T-helper 17 cell (primary cell): ENCODE results near the gene JAG1. TPM values are rescaled to one million over a fixed set of nuclear protein-coding genes. Genes with fewer than 3 reads are reported as not detected.

Source experiments
- ATAC-seq: fragments of 150-1000 bp; cut with Tn5 transposase; 2 replicates; pipeline ENCODE4 v1.10.0; 2021; ENCODE audit warnings: mild to moderate bottlenecking, moderate library complexity
- DNase-seq, 3 donors: peaks; one replicate each; pipeline versions ENCODE4 v3.0.0 to v3.0.0-alpha.2; 2020 to 2021
- H3K9me3 ChIP-seq: one replicate; pipeline ENCODE4 v1.7.0; 2013; ENCODE audit warnings: low read length, mild to moderate bottlenecking; ENCODE audit not compliant: control insufficient read depth, poor library complexity, severe bottlenecking
- H3K27ac Mint-ChIP-seq: one replicate; pipeline ENCODE4 v1.8.0; 2022; ENCODE audit warnings: mild to moderate bottlenecking, moderate library complexity, mixed read lengths
- H3K27me3 Mint-ChIP-seq: one replicate; pipeline ENCODE4 v1.8.0; 2022; ENCODE audit warnings: mixed read lengths
- H3K36me3 Mint-ChIP-seq: one replicate; pipeline ENCODE4 v1.8.0; 2022; ENCODE audit warnings: low read depth, mixed read lengths
- H3K4me1 Mint-ChIP-seq: one replicate; pipeline ENCODE4 v1.8.0; 2022; ENCODE audit warnings: mild to moderate bottlenecking, mixed read lengths
- H3K4me3 Mint-ChIP-seq: one replicate; pipeline ENCODE4 v1.8.0; 2022; ENCODE audit warnings: mild to moderate bottlenecking, moderate library complexity, mixed read lengths
- total RNA-seq, 4 donors: library from RNA in 2 of 4; stranded (reverse) in 2 of 4; gene quantifications; one replicate each; pipeline ENCODE4 v1.2.3 and lab custom pipeline; 2022 to 2026

JAG1 gene
- total RNA-seq, 2 donors from 2014 or later: 4.3 to 4.6 TPM

GRCh38 chr20:10641467-10641866, 32.3 kb downstream of the JAG1 start:
- Mint-ChIP-seq H3K27me3 (peaks cover 6% of the 10 kb centered on the region), H3K27ac (no peak overlapping the region)

GRCh38 chr20:10640897-10641296, 32.9 kb downstream of the JAG1 start:
- H3K4me3 Mint-ChIP-seq: no peak overlapping the region
- H3K27me3 Mint-ChIP-seq: peaks cover 6% of the 10 kb centered on the region
- ATAC-seq: no peak
- no peaks in the 10 kb centered on the region for H3K36me3 Mint-ChIP-seq
- H3K9me3 ChIP-seq: no peaks in the 10 kb centered on the region
- no peak overlapping the region for H3K27ac Mint-ChIP-seq
- no peak for DNase-seq
- no peaks in the 10 kb centered on the region for H3K4me1 Mint-ChIP-seq

More at GRCh38 chr20:10641467-10641866, 32.3 kb downstream of the JAG1 start:
- ATAC-seq (no peak), DNase-seq (no peak)
- H3K36me3 Mint-ChIP-seq: no peaks in the 10 kb centered on the region
- no peaks in the 10 kb centered on the region for H3K9me3 ChIP-seq
- no peaks in the 10 kb centered on the region for H3K4me1 Mint-ChIP-seq
- no peak overlapping the region for H3K4me3 Mint-ChIP-seq

GRCh38 chr20:10639737-10640556, 33.9 kb downstream of the JAG1 start:
- DNase-seq (no peak), ATAC-seq (no peak)
- no peak overlapping the region for H3K27ac Mint-ChIP-seq
- no peaks in the 10 kb centered on the region for H3K4me1 Mint-ChIP-seq
- no peak overlapping the region for H3K4me3 Mint-ChIP-seq
- H3K9me3 ChIP-seq: no peaks in the 10 kb centered on the region
- peaks cover 6% of the 10 kb centered on the region for H3K27me3 Mint-ChIP-seq
- no peaks in the 10 kb centered on the region for H3K36me3 Mint-ChIP-seq

- H3K4me3 Mint-ChIP-seq: no peak overlapping the region
- H3K4me1 Mint-ChIP-seq: no peaks in the 10 kb centered on the region
- no peaks in the 10 kb centered on the region for H3K36me3 Mint-ChIP-seq
- H3K9me3 ChIP-seq: no peaks in the 10 kb centered on the region
- peaks cover 6% of the 10 kb centered on the region for H3K27me3 Mint-ChIP-seq
- DNase-seq: no peak
- H3K27ac Mint-ChIP-seq: no peak overlapping the region
- ATAC-seq: no peak
Measured at GRCh38 chr20:10639077-10639736, 34.6 kb downstream of the JAG1 start.

GRCh38 chr20:10637563-10637962, 36.2 kb downstream of the JAG1 start:
- no peak for ATAC-seq

GRCh38 chr20:10637031-10637559, 36.7 kb downstream of the JAG1 start:
- H3K4me3 Mint-ChIP-seq: no peak overlapping the region
- no peaks in the 10 kb centered on the region for H3K9me3 ChIP-seq
- peaks cover 10% of the 10 kb centered on the region for H3K4me1 Mint-ChIP-seq
- H3K27me3 Mint-ChIP-seq: no peaks in the 10 kb centered on the region
- H3K36me3 Mint-ChIP-seq: no peaks in the 10 kb centered on the region
- ATAC-seq (no peak), DNase-seq (no peak)
- no peak overlapping the region for H3K27ac Mint-ChIP-seq

More at GRCh38 chr20:10637563-10637962, 36.2 kb downstream of the JAG1 start:
- no peak for DNase-seq
- H3K4me3 Mint-ChIP-seq: no peak overlapping the region
- no peaks in the 10 kb centered on the region for H3K36me3 Mint-ChIP-seq
- no peak overlapping the region for H3K27ac Mint-ChIP-seq
- H3K9me3 ChIP-seq: no peaks in the 10 kb centered on the region
- H3K4me1 Mint-ChIP-seq: peaks cover 7% of the 10 kb centered on the region
- no peaks in the 10 kb centered on the region for H3K27me3 Mint-ChIP-seq

- ATAC-seq (no peak), DNase-seq (no peak)
- peaks cover 10% of the 10 kb centered on the region for H3K4me1 Mint-ChIP-seq
- no peak overlapping the region for H3K27ac Mint-ChIP-seq
- no peak overlapping the region for H3K4me3 Mint-ChIP-seq
- H3K9me3 ChIP-seq: no peaks in the 10 kb centered on the region
- H3K27me3 Mint-ChIP-seq: no peaks in the 10 kb centered on the region
- no peaks in the 10 kb centered on the region for H3K36me3 Mint-ChIP-seq
Measured at GRCh38 chr20:10636326-10636818, 37.4 kb downstream of the JAG1 start.

- Mint-ChIP-seq H3K4me3 (no peak overlapping the region), H3K4me1 (peaks cover 10% of the 10 kb centered on the region), H3K27ac (no peak overlapping the region), H3K36me3 (no peaks in the 10 kb centered on the region), H3K27me3 (no peaks in the 10 kb centered on the region)
- H3K9me3 ChIP-seq: no peaks in the 10 kb centered on the region
- ATAC-seq (no peak), DNase-seq (no peak)
Measured at GRCh38 chr20:10635476-10636208, 38.2 kb downstream of the JAG1 start.

GRCh38 chr20:10634683-10635411, 39.0 kb downstream of the JAG1 start:
- H3K4me1 Mint-ChIP-seq: peaks cover 10% of the 10 kb centered on the region
- H3K36me3 Mint-ChIP-seq: no peaks in the 10 kb centered on the region
- H3K27me3 Mint-ChIP-seq: no peaks in the 10 kb centered on the region
- DNase-seq: no peak
- no peak for ATAC-seq
- H3K9me3 ChIP-seq: no peaks in the 10 kb centered on the region
- H3K27ac Mint-ChIP-seq: no peak overlapping the region
- no peak overlapping the region for H3K4me3 Mint-ChIP-seq

- Mint-ChIP-seq H3K27ac (no peak overlapping the region), H3K4me3 (no peak overlapping the region), H3K4me1 (peaks cover 10% of the 10 kb centered on the region), H3K27me3 (no peaks in the 10 kb centered on the region), H3K36me3 (no peaks in the 10 kb centered on the region)
- H3K9me3 ChIP-seq: no peaks in the 10 kb centered on the region
- ATAC-seq (no peak), DNase-seq (no peak)
Measured at GRCh38 chr20:10634211-10634610, 39.6 kb downstream of the JAG1 start.

GRCh38 chr20:10633718-10634117, 40.1 kb downstream of the JAG1 start:
- Mint-ChIP-seq H3K4me3 (no peak overlapping the region), H3K27ac (no peak overlapping the region), H3K36me3 (no peaks in the 10 kb centered on the region), H3K4me1 (peaks cover 10% of the 10 kb centered on the region), H3K27me3 (no peaks in the 10 kb centered on the region)
- DNase-seq (no peak), ATAC-seq (no peak)
- no peaks in the 10 kb centered on the region for H3K9me3 ChIP-seq

GRCh38 chr20:10632721-10633509, 40.9 kb downstream of the JAG1 start:
- peaks cover 10% of the 10 kb centered on the region for H3K4me1 Mint-ChIP-seq
- H3K4me3 Mint-ChIP-seq: no peak overlapping the region
- no peaks in the 10 kb centered on the region for H3K27me3 Mint-ChIP-seq
- no peaks in the 10 kb centered on the region for H3K36me3 Mint-ChIP-seq
- no peak for ATAC-seq
- DNase-seq: no peak
- H3K27ac Mint-ChIP-seq: no peak overlapping the region
- no peaks in the 10 kb centered on the region for H3K9me3 ChIP-seq
